KMS-11 (cell line): ENCODE data around the gene TFAP2B.

Experiments used
- H2AFZ ChIP-seq: fragments of 200-600 bp; sonication (generic); 2 replicates; pipeline ENCODE4 v1.6.1; 2016; ENCODE audit warnings: antibody characterized with exemption, mixed run types, low read depth
- H3K27ac ChIP-seq: fragments of 200-600 bp; sonication (generic); 2 replicates; pipeline ENCODE4 v1.6.1; 2016; ENCODE audit warnings: mild to moderate bottlenecking, mixed run types
- H3K27me3 ChIP-seq: fragments of 200-600 bp; sonication (generic); 2 replicates; pipeline ENCODE4 v1.6.1; 2017; ENCODE audit warnings: mild to moderate bottlenecking, low read depth, mixed run types, moderate library complexity; ENCODE audit not compliant: insufficient read depth
- H3K36me3 ChIP-seq: fragments of 200-600 bp; sonication (generic); 2 replicates; pipeline ENCODE4 v1.6.1; 2017; ENCODE audit warnings: mild to moderate bottlenecking, mixed run types; ENCODE audit not compliant: insufficient read depth
- H3K4me1 ChIP-seq: fragments of 200-600 bp; sonication (generic); 2 replicates; pipeline ENCODE4 v1.6.1; 2016; ENCODE audit warnings: mild to moderate bottlenecking, low read depth, mixed run types; ENCODE audit not compliant: poor library complexity, severe bottlenecking
- H3K4me2 ChIP-seq: fragments of 200-600 bp; sonication (generic); 2 replicates; pipeline ENCODE4 v1.7.0; 2016; ENCODE audit warnings: mild to moderate bottlenecking, mixed run types
- H3K4me3 ChIP-seq: fragments of 200-600 bp; sonication (generic); IDR thresholded peaks from 2 replicates; pipeline ENCODE4 v1.6.1; 2017; ENCODE audit warnings: low read depth, low read length, mixed read lengths; ENCODE audit not compliant: insufficient read depth
- H3K79me2 ChIP-seq: fragments of 200-600 bp; sonication (generic); 2 replicates; pipeline ENCODE4 v1.6.1; 2016; ENCODE audit warnings: low read depth, mixed run types; ENCODE audit not compliant: insufficient read depth
- H3K9ac ChIP-seq: fragments of 200-600 bp; sonication (generic); 2 replicates; pipeline ENCODE4 v1.6.1; 2016; ENCODE audit warnings: mild to moderate bottlenecking, mixed run types
- H4K20me1 ChIP-seq: fragments of 200-600 bp; sonication (generic); 2 replicates; pipeline ENCODE4 v1.6.1; 2016; ENCODE audit warnings: mild to moderate bottlenecking, mixed run types; ENCODE audit not compliant: insufficient read depth
- CTCF ChIP-seq: fragments of 200-600 bp; sonication (generic); conservative IDR thresholded peaks from 2 replicates; pipeline ENCODE4 v1.6.1; 2017; ENCODE audit warnings: low read depth, mild to moderate bottlenecking, antibody characterized with exemption, low read length, moderate library complexity, mixed read lengths

Gene TFAP2B

GRCh38 chr6:50889935-50890334 is 71.3 kb downstream of the TFAP2B start:
- H3K27ac ChIP-seq = no peak overlapping the region
- H3K9ac ChIP-seq = no peak overlapping the region
- no peak for TF ChIP-seq CTCF
- H3K4me2 ChIP-seq = no peak overlapping the region
- H3K79me2 ChIP-seq = no peaks in the 10 kb centered on the region
- H4K20me1 ChIP-seq = no peaks in the 10 kb centered on the region
- no peaks in the 10 kb centered on the region for H3K36me3 ChIP-seq
- H3K4me3 ChIP-seq = no peak overlapping the region
- no peaks in the 10 kb centered on the region for H3K27me3 ChIP-seq
- no peaks in the 10 kb centered on the region for H3K4me1 ChIP-seq
- no peak overlapping the region for H2AFZ ChIP-seq

- no peak overlapping the region for H3K27ac ChIP-seq
- no peaks in the 10 kb centered on the region for H3K36me3 ChIP-seq
- H3K27me3 ChIP-seq = no peaks in the 10 kb centered on the region
- H4K20me1 ChIP-seq = no peaks in the 10 kb centered on the region
- H3K4me1 ChIP-seq = no peaks in the 10 kb centered on the region
- no peaks in the 10 kb centered on the region for H3K79me2 ChIP-seq
- no peak overlapping the region for H2AFZ ChIP-seq
- no peak overlapping the region for H3K9ac ChIP-seq
- H3K4me2 ChIP-seq = no peak overlapping the region
- H3K4me3 ChIP-seq = no peak overlapping the region
- no peak for TF ChIP-seq CTCF
Measured at GRCh38 chr6:50890579-50890978, 71.9 kb downstream of the TFAP2B start.

GRCh38 chr6:50891290-50891689 is 72.6 kb downstream of the TFAP2B start:
- Histone ChIP-seq H2AFZ (no peak overlapping the region), H3K9ac (no peak overlapping the region), H3K4me1 (no peaks in the 10 kb centered on the region), H3K27me3 (no peaks in the 10 kb centered on the region), H3K79me2 (no peaks in the 10 kb centered on the region), H3K36me3 (no peaks in the 10 kb centered on the region), H4K20me1 (no peaks in the 10 kb centered on the region), H3K4me3 (no peak overlapping the region), H3K27ac (no peak overlapping the region), H3K4me2 (no peak overlapping the region)
- TF ChIP-seq CTCF = no peak
